GM12801 (cell line): Measurements from ENCODE around the gene ERCC3.

ENCODE experiments used
- TF ChIP-seq, protein P1 (sequence below): IDR thresholded peaks from one replicate; pipeline ENCODE4 v1.5.1; 2011; ENCODE audit warnings: control low read depth; ENCODE audit not compliant: insufficient read length; ENCODE audit errors: extremely low read depth

ERCC3 gene

GRCh38 chr2:127293748-127294562 is at the start of gene ERCC3:
Gene ERCC3 (minus strand): TSS chr2:127294144. CDS start chr2:127294081, 63 bp downstream.
- TF ChIP-seq, protein P1, sequence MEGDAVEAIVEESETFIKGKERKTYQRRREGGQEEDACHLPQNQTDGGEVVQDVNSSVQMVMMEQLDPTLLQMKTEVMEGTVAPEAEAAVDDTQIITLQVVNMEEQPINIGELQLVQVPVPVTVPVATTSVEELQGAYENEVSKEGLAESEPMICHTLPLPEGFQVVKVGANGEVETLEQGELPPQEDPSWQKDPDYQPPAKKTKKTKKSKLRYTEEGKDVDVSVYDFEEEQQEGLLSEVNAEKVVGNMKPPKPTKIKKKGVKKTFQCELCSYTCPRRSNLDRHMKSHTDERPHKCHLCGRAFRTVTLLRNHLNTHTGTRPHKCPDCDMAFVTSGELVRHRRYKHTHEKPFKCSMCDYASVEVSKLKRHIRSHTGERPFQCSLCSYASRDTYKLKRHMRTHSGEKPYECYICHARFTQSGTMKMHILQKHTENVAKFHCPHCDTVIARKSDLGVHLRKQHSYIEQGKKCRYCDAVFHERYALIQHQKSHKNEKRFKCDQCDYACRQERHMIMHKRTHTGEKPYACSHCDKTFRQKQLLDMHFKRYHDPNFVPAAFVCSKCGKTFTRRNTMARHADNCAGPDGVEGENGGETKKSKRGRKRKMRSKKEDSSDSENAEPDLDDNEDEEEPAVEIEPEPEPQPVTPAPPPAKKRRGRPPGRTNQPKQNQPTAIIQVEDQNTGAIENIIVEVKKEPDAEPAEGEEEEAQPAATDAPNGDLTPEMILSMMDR: no peak

DNA sequence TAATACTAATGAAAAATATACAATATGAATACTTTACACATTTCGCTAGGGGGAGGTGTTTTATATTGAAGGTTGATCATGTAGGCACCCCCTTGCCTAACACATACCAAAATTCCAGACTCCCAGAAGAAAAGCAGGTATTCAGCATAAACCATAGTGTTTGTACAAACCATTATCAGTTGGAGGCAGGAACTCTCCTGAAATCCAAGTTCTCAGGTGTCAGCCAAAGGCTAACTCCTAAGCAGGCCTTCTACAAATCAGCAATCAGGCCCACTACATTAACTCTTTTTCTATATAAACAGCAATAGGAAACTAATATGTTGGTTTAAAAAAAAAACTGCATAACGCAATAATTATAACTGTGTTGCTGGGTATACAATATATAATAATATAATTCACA is 49.3 kb upstream of the ERCC3 start:
- TF ChIP-seq, protein P1: no peak

GRCh38 chr2:127342101-127342500 is 48.2 kb upstream of the ERCC3 start:
- TF ChIP-seq, protein P1: no peak

DNA sequence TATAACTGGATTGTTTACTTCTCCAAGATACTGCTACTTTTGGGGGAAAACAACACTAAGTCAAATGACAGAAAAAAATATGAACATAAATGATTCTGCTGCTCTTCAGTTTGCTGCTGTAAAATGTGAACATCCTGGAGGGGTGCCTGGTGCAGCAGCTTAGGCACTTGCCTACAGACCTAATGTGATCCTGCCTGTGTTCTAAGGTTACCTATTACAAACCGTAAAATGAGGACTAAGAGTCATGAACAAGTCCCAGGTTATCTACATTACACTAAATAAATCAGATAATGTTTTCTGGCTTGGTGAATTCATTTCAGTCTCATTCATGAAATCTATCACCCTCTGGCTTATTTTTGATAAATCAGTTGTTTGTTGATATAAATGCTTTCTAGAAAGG is 38.4 kb upstream of the ERCC3 start:
- TF ChIP-seq, protein P1: no peak

DNA sequence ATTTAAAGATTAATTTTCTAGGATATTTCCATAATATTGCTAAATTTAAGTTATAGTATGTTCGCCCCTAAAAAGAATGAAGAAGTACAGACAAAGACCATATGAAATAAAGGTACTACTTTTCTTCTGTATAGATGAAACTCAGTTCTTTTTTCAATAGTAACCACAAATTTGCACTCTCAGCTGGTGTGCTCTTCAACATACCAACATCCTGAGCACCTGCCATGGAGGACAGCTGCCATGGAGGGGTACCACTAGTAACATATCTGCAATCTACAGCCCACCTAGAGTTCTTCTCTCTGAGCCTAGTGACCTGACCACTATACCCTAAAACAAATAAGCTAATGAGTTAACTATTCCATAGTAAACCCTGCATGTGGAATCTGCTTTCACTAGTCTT is 36.8 kb upstream of the ERCC3 start:
- TF ChIP-seq, protein P1: no peak

- TF ChIP-seq, protein P1: no peak
Measured at GRCh38 chr2:127326289-127326945, 32.5 kb upstream of the ERCC3 start.

DNA sequence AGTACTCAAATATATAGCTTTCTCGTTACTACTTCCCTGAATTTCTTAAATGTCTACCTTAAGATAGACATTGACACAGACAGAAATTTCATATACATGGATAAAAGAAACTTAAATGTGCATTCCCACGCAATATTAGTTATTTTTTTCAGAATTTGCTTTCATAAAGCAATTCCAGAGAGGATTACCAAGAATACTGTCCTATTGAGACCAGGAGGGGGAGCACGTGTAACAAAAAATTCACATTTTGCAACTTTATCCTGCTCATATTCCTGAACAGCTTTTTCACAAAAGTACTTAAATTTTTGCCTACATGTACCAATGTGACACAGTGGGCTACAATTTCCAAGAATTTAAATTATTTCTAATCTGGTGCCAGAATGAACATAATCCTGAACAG is 30.7 kb upstream of the ERCC3 start:
- TF ChIP-seq, protein P1: no peak
